Panc1 (cell line): ENCODE results near the gene C12orf42.

ENCODE experiments used
- POLR2AphosphoS5 ChIP-seq: IDR thresholded peaks from 2 replicates; pipeline ENCODE4 v1.6.1; 2012; ENCODE audit warnings: mild to moderate bottlenecking, low read depth, low read length, moderate library complexity
- SIN3A ChIP-seq: IDR thresholded peaks from 2 replicates; pipeline ENCODE4 v1.6.1; 2012; ENCODE audit warnings: low read depth, mild to moderate bottlenecking, low read length, moderate library complexity, borderline replicate concordance; ENCODE audit not compliant: insufficient read depth
- TF ChIP-seq, protein P1 (sequence below): fragments of 450-650 bp; IDR thresholded peaks from 2 replicates; pipeline ENCODE4 v1.5.1; 2017; ENCODE audit warnings: mild to moderate bottlenecking
- TF ChIP-seq, protein P2 (sequence below), 2 experiments: IDR thresholded peaks; 2 replicates each; pipeline ENCODE4 v1.6.1; 2011 to 2012; ENCODE audit warnings: low read depth in 2 of 2, control low read depth in 1 of 2, low read length in 1 of 2, mild to moderate bottlenecking in 1 of 2, moderate library complexity in 1 of 2; ENCODE audit not compliant: insufficient read depth in 1 of 2

DNA sequence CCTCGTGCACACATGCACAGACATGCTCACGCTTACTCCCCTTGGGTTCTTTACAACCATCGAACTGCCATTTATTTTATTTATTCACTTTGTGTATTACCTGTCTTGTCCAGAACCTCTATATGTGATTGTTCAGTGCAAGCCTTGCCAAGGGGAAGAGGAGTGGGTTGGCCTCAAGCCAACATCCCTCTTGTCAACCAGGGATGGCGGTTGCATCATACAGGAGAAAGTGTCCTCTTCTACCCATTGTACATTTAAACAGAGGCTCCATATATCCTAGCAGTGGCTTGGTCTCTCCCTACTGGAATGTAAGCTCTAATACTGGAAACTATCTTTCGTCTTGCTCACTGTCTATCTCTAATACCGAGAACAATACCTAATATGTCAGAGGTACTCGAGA lies 108.4 kb downstream of the C12orf42 start:
- TF ChIP-seq POLR2AphosphoS5 (no peak), SIN3A (no peak)
- TF ChIP-seq, protein P1, sequence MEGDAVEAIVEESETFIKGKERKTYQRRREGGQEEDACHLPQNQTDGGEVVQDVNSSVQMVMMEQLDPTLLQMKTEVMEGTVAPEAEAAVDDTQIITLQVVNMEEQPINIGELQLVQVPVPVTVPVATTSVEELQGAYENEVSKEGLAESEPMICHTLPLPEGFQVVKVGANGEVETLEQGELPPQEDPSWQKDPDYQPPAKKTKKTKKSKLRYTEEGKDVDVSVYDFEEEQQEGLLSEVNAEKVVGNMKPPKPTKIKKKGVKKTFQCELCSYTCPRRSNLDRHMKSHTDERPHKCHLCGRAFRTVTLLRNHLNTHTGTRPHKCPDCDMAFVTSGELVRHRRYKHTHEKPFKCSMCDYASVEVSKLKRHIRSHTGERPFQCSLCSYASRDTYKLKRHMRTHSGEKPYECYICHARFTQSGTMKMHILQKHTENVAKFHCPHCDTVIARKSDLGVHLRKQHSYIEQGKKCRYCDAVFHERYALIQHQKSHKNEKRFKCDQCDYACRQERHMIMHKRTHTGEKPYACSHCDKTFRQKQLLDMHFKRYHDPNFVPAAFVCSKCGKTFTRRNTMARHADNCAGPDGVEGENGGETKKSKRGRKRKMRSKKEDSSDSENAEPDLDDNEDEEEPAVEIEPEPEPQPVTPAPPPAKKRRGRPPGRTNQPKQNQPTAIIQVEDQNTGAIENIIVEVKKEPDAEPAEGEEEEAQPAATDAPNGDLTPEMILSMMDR: no peak
- TF ChIP-seq, protein P2, sequence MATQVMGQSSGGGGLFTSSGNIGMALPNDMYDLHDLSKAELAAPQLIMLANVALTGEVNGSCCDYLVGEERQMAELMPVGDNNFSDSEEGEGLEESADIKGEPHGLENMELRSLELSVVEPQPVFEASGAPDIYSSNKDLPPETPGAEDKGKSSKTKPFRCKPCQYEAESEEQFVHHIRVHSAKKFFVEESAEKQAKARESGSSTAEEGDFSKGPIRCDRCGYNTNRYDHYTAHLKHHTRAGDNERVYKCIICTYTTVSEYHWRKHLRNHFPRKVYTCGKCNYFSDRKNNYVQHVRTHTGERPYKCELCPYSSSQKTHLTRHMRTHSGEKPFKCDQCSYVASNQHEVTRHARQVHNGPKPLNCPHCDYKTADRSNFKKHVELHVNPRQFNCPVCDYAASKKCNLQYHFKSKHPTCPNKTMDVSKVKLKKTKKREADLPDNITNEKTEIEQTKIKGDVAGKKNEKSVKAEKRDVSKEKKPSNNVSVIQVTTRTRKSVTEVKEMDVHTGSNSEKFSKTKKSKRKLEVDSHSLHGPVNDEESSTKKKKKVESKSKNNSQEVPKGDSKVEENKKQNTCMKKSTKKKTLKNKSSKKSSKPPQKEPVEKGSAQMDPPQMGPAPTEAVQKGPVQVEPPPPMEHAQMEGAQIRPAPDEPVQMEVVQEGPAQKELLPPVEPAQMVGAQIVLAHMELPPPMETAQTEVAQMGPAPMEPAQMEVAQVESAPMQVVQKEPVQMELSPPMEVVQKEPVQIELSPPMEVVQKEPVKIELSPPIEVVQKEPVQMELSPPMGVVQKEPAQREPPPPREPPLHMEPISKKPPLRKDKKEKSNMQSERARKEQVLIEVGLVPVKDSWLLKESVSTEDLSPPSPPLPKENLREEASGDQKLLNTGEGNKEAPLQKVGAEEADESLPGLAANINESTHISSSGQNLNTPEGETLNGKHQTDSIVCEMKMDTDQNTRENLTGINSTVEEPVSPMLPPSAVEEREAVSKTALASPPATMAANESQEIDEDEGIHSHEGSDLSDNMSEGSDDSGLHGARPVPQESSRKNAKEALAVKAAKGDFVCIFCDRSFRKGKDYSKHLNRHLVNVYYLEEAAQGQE (IDR thresholded peaks at IDR 0.05; ENCODE audit: insufficient read depth in 1 of 2, low read depth in 2 of 2, low read length in 1 of 2): no peak
